IMR-90 (cell line): ENCODE data around the gene TCEA2. TPM values are rescaled to one million over a fixed set of nuclear protein-coding genes. Genes with fewer than 3 reads are reported as not detected.
A peak's percentile ranks its signal among the peaks of the same experiment; 100 is the strongest.

ENCODE experiments used
- ATAC-seq: fragments of 200-7000 bp; cut with Tn5 transposase; 2 replicates; pipeline ENCODE4 v1.9.1; 2020; ENCODE audit warnings: low read depth, mild to moderate bottlenecking, moderate library complexity
- BruUV-seq: library from RNA; stranded (reverse); fragments of 400-500 nt; replicated peaks from 2 replicates; lab custom pipeline; 2021; lab: Mats Ljungman, UMichigan
- CTCF ChIA-PET: fragments of 300-600 bp; formaldehyde crosslinking; extraction: SDS; loops from one replicate; lab custom pipeline; 2021; ENCODE audit warnings: antibody characterized with exemption; lab: Yijun Ruan, JAX
- POLR2A ChIA-PET: fragments of 300-600 bp; sonication (Branson Sonifier 250); formaldehyde crosslinking; loops from one replicate; lab custom pipeline; 2022; ENCODE audit warnings: antibody characterized with exemption; ENCODE audit not compliant: unreplicated experiment; lab: Charles Lee
- DNase-seq: peaks from one replicate; pipeline ENCODE4 v3.0.0; 2013
- H2AFZ ChIP-seq: replicated peaks from 2 replicates; pipeline ENCODE3; 2013; ENCODE audit warnings: low read length, mild to moderate bottlenecking; ENCODE audit not compliant: poor library complexity
- H2AK5ac ChIP-seq: 2 replicates; pipeline ENCODE4 v1.6.1; 2013; ENCODE audit warnings: low read depth, low read length, inconsistent platforms
- H2AK9ac ChIP-seq: replicated peaks from 2 replicates; pipeline ENCODE3; 2013; ENCODE audit warnings: mild to moderate bottlenecking, low read depth, low read length, moderate library complexity; ENCODE audit not compliant: poor library complexity
- H2BK120ac ChIP-seq: 2 replicates; pipeline ENCODE4 v1.6.1; 2013; ENCODE audit warnings: low read depth, low read length, inconsistent platforms
- H2BK15ac ChIP-seq: 3 replicates; pipeline ENCODE4 v1.6.1; 2013; ENCODE audit warnings: low read depth, low read length, inconsistent platforms
- H2BK20ac ChIP-seq: 2 replicates; pipeline ENCODE4 v1.6.1; 2013; ENCODE audit warnings: low read depth, mild to moderate bottlenecking, inconsistent platforms, low read length, moderate library complexity
- H2BK5ac ChIP-seq: 2 replicates; pipeline ENCODE4 v1.6.1; 2013; ENCODE audit warnings: mild to moderate bottlenecking, low read depth, low read length, inconsistent platforms; ENCODE audit not compliant: poor library complexity, severe bottlenecking
- H3K14ac ChIP-seq: replicated peaks from 2 replicates; pipeline ENCODE4 v1.6.1; 2013; ENCODE audit warnings: low read depth, low read length, inconsistent platforms
- H3K18ac ChIP-seq: 2 replicates; pipeline ENCODE4 v1.6.1; 2013; ENCODE audit warnings: low read depth, low read length, control low read depth
- H3K23ac ChIP-seq: 2 replicates; pipeline ENCODE4 v1.6.1; 2013; ENCODE audit warnings: low read depth, low read length, inconsistent platforms
- H3K27ac ChIP-seq: 2 replicates; pipeline ENCODE4 v1.5.1; 2013; ENCODE audit warnings: mild to moderate bottlenecking, control low read depth, low read length; ENCODE audit not compliant: insufficient read depth
- H3K27me3 ChIP-seq: 2 replicates; pipeline ENCODE4 v1.6.1; 2013; ENCODE audit warnings: low read length; ENCODE audit not compliant: control insufficient read depth, insufficient read depth
- H3K36me3 ChIP-seq: 2 replicates; pipeline ENCODE4 v1.6.1; 2013; ENCODE audit warnings: low read length, mixed read lengths; ENCODE audit not compliant: control insufficient read depth, insufficient read depth
- H3K4ac ChIP-seq: 2 replicates; pipeline ENCODE4 v1.6.1; 2013; ENCODE audit warnings: low read depth, low read length, inconsistent platforms
- H3K4me1 ChIP-seq: 2 replicates; pipeline ENCODE4 v1.6.1; 2013; ENCODE audit warnings: low read length, mixed read lengths; ENCODE audit not compliant: control insufficient read depth, insufficient read depth
- H3K4me2 ChIP-seq: 2 replicates; pipeline ENCODE4 v1.6.1; 2013; ENCODE audit warnings: low read depth, mild to moderate bottlenecking, control low read depth, low read length, moderate library complexity
- H3K4me3 ChIP-seq: 2 replicates; pipeline ENCODE4 v1.5.1; 2013; ENCODE audit warnings: low read depth, mild to moderate bottlenecking, control low read depth, low read length, moderate library complexity; ENCODE audit not compliant: insufficient read depth
- H3K56ac ChIP-seq: 2 replicates; pipeline ENCODE4 v1.6.1; 2013; ENCODE audit warnings: low read length, inconsistent platforms; ENCODE audit not compliant: insufficient read depth; ENCODE audit errors: extremely low read depth
- H3K79me1 ChIP-seq, 2 experiments: 2 replicates each; pipeline ENCODE4 v1.6.1; 2013; ENCODE audit warnings: low read length in 2 of 2, inconsistent platforms in 1 of 2, low read depth in 1 of 2
- H3K9ac ChIP-seq: 2 replicates; pipeline ENCODE4 v1.6.1; 2013; ENCODE audit warnings: low read depth, low read length, control low read depth
- H3K9me1 ChIP-seq: 2 replicates; pipeline ENCODE4 v1.6.1; 2013; ENCODE audit warnings: low read length, inconsistent platforms; ENCODE audit not compliant: insufficient read depth
- H3K9me3 ChIP-seq: 2 replicates; pipeline ENCODE4 v1.6.1; 2013; ENCODE audit warnings: low read length; ENCODE audit not compliant: control insufficient read depth, insufficient read depth
- H4K20me1 ChIP-seq: 2 replicates; pipeline ENCODE4 v1.6.1; 2013; ENCODE audit warnings: low read length, inconsistent platforms; ENCODE audit not compliant: insufficient read depth
- H4K5ac ChIP-seq: 2 replicates; pipeline ENCODE4 v1.6.1; 2013; ENCODE audit warnings: mild to moderate bottlenecking, low read depth, low read length, control low read depth
- H4K8ac ChIP-seq, 2 experiments: 2 replicates each; pipeline ENCODE4 v1.6.1; 2013; ENCODE audit warnings: low read depth in 2 of 2, low read length in 2 of 2, control low read depth in 1 of 2, inconsistent platforms in 1 of 2
- H4K91ac ChIP-seq: 2 replicates; pipeline ENCODE4 v1.6.1; 2013; ENCODE audit warnings: low read depth, low read length, inconsistent platforms; ENCODE audit not compliant: insufficient read depth
- RFX5 ChIP-seq: IDR thresholded peaks from 2 replicates; pipeline ENCODE4 v1.8.0; 2012; ENCODE audit warnings: low read depth, mild to moderate bottlenecking, low read length, moderate library complexity
- WGBS, 2 experiments: methylation state at CpG; one replicate each; pipeline versions ENCODE4 v1.1.5 to v1.1.7; 2013; ENCODE audit warnings: missing lambda C conversion rate in 2 of 2; ENCODE audit not compliant: insufficient read length in 1 of 2; ENCODE audit errors: extremely low coverage in 2 of 2; 5-methylcytosine and 5-hydroxymethylcytosine counted together
- dilution Hi-C: fragments of 300-500 bp; cut with HindIII; formaldehyde crosslinking; loops from one replicate; pipeline ENCODE4 v1.14.3; 2018; ENCODE audit warnings: low sequenced_read_pairs; ENCODE audit not compliant: unreplicated experiment
- in situ Hi-C: fragments of 300-500 bp; cut with MboI; formaldehyde crosslinking; loops from 3 replicates; pipeline ENCODE4 v1.14.3; 2019; ENCODE audit warnings: low sequenced_read_pairs, inconsistent platforms, mixed read lengths
- intact Hi-C: fragments of 100-400 bp; cut with micrococcal nuclease; formaldehyde crosslinking; loops from 2 replicates; pipeline ENCODE4 v1.10.0; 2022
- polyA plus RNA-seq, 3 experiments: library from polyadenylated mRNA; depleted of rRNA; stranded (reverse); fragments of >200 nt; gene quantifications; 2 replicates each; pipeline ENCODE4 v1.2.3, GENCODE V29; 2012; ENCODE audit warnings: low replicate concordance in 1 of 3
- total RNA-seq: library from RNA; depleted of rRNA; stranded (reverse); fragments of >200 nt; gene quantifications from 2 replicates; pipeline ENCODE4 v1.2.3, GENCODE V29; 2012
- TF ChIP-seq, protein P1 (sequence below): fragments of 150-350 bp; IDR thresholded peaks from 2 replicates; pipeline ENCODE4 v1.6.1; 2017; ENCODE audit warnings: mild to moderate bottlenecking, antibody characterized with exemption, low read length, low read depth

TCEA2 gene
- total and polyA plus RNA-seq, 2 of the 4 experiments (the other 2 are of a cell fraction): 9.3 to 30.0 TPM

DNA sequence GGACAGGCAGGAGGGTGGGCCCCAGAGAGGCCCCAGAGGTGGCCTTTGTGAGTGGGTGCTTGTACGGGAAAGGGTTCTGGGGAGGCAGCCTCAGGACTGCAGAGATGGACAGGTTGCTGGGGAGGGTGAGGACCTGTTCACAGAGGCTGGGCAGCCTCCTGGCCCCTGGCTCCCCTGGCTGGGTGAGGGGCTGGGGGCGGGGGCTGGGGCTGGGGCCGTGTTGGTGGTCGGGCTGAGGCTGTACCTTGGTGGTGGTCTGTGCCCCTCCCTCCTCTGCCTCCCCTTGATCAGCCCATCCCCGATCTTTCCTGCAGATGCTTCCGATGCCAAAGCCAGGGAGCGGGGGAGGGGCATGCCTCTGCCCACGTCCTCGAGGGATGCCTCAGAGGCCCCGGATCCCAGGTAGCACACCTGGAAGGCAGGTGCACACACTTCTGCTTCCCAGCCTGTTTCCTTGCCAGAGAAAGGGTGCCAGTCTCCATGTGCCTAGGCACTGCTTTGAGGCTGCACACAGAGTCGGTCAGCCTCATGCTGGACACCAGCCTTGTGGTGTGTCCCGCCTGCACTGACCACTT lies 4.8 kb downstream of the TCEA2 start:
- TF ChIP-seq, protein P1, sequence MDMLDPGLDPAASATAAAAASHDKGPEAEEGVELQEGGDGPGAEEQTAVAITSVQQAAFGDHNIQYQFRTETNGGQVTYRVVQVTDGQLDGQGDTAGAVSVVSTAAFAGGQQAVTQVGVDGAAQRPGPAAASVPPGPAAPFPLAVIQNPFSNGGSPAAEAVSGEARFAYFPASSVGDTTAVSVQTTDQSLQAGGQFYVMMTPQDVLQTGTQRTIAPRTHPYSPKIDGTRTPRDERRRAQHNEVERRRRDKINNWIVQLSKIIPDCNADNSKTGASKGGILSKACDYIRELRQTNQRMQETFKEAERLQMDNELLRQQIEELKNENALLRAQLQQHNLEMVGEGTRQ: no peak
- no peak for TF ChIP-seq RFX5
- Histone ChIP-seq H2BK15ac (no peak overlapping the region), H3K36me3 (peaks cover 11% of the 10 kb centered on the region; the same call in 1 of the 2 replicates), H3K18ac (no peak overlapping the region), H3K9ac (no peak overlapping the region), H2BK20ac (no peak overlapping the region), H3K4me1 (peaks cover 20% of the 10 kb centered on the region), H2AK9ac (peak overlapping the region; percentile 81), H3K4me2 (no peak overlapping the region), H2BK5ac (no peak overlapping the region), H3K4me3 (no peak overlapping the region), H3K27ac (no peak overlapping the region), H3K56ac (no peak overlapping the region), H3K79me1 (peaks cover 7 to 31% of the 10 kb centered on the region in 2 experiments; a peak in 3 of 4 replicates), H3K9me1 (peaks cover 13% of the 10 kb centered on the region), H2AFZ (no peak overlapping the region), H3K4ac (no peak overlapping the region), H4K8ac (no peak overlapping the region), H3K23ac (no peak overlapping the region), H4K20me1 (peaks cover 15% of the 10 kb centered on the region), H4K5ac (no peak overlapping the region), H3K14ac (no peak overlapping the region), H2AK5ac (no peak overlapping the region), H2BK120ac (no peak overlapping the region), H4K91ac (no peak overlapping the region), H3K9me3 (no peaks in the 10 kb centered on the region), H3K27me3 (no peaks in the 10 kb centered on the region)
- DNase-seq (no peak), ATAC-seq (no peak)
- BruUV-seq: no TSS peak
- intact Hi-C loops: no loop called here
- dilution Hi-C loops: no loop called here
- 86% methylated on average over 7 of the region's 12 CpGs; no CpG with 5 or more reads in 1 of the 2 experiments for WGBS, 2 experiments
- in situ Hi-C loops: no loop called here
- ChIA-PET POLR2A (no interaction called here), CTCF (no interaction called here)
